ENCODE results near the gene ITPRID1.

DNA sequence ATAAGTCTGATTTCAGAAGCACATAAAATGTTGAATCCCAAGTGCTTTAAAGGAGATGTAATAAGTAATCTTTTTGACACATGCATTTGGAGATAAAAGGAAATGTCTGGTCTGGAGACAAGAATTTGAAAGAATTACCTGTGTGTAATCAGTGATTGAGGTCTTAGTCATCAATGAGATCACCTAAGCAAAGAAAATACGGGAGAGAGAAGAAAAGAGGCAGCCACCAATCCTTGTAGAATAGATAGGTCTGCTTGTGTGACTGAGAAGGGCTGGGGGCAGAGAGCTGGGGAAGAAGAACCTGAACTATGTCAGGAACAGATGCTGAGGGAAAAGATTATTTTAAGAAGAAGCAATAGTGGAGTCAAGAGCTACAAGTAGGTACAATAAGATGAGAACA, 49.3 kb upstream of the ITPRID1 start:
- TF ChIP-seq, protein P1, sequence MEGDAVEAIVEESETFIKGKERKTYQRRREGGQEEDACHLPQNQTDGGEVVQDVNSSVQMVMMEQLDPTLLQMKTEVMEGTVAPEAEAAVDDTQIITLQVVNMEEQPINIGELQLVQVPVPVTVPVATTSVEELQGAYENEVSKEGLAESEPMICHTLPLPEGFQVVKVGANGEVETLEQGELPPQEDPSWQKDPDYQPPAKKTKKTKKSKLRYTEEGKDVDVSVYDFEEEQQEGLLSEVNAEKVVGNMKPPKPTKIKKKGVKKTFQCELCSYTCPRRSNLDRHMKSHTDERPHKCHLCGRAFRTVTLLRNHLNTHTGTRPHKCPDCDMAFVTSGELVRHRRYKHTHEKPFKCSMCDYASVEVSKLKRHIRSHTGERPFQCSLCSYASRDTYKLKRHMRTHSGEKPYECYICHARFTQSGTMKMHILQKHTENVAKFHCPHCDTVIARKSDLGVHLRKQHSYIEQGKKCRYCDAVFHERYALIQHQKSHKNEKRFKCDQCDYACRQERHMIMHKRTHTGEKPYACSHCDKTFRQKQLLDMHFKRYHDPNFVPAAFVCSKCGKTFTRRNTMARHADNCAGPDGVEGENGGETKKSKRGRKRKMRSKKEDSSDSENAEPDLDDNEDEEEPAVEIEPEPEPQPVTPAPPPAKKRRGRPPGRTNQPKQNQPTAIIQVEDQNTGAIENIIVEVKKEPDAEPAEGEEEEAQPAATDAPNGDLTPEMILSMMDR (IDR thresholded peaks at IDR 0.05) = no peak
- TF ChIP-seq POLR2AphosphoS5 (IDR thresholded peaks at IDR 0.05) = no peak
- no peak for TF ChIP-seq POLR2A (IDR thresholded peaks at IDR 0.05)

Measured in gastroesophageal sphincter (tissue), 3 donors.